Peyer's patch (tissue), 4 donors: ENCODE measurements around the gene MTF1. TPM values are rescaled to one million over a fixed set of nuclear protein-coding genes. Genes with fewer than 3 reads are reported as not detected.
A peak's percentile ranks its signal among the peaks of the same experiment; 100 is the strongest.

Experiments used
- DNase-seq, 3 donors: peaks; one replicate each; pipeline ENCODE4 v3.0.0-alpha.2; 2017 to 2019
- H3K27ac ChIP-seq, 4 donors: fragments of 200-600 bp; sonication (generic); one replicate each; pipeline ENCODE4 v1.5.1; 2016 to 2019
- H3K27me3 ChIP-seq, 2 donors: fragments of 200-600 bp; sonication (generic); one replicate each; pipeline ENCODE4 v1.5.1; 2019
- H3K36me3 ChIP-seq, 3 donors: fragments of 200-600 bp; sonication (generic); one replicate each; pipeline ENCODE4 v1.5.1; 2016 to 2019
- H3K4me1 ChIP-seq, 4 donors: fragments of 200-600 bp; sonication (generic); one replicate each; pipeline ENCODE4 v1.5.1; 2016 to 2019
- H3K4me3 ChIP-seq, 4 donors: fragments of 200-600 bp; sonication (generic); 1 replicate in 3 of 4; 2 replicates in 1 of 4; pipeline ENCODE4 v1.5.1; 2016 to 2019; ENCODE audit warnings: mild to moderate bottlenecking in 1 of 4
- H3K9me3 ChIP-seq, 4 donors: fragments of 200-600 bp; sonication (generic); one replicate each; pipeline ENCODE4 v1.5.1; 2016 to 2019; ENCODE audit warnings: mild to moderate bottlenecking in 1 of 4
- CTCF ChIP-seq, 6 experiments: fragments of 450-650 bp in 4 of 6; fragments of 200-600 bp in 2 of 6; sonication (generic) in 1 of 6; IDR thresholded peaks; one replicate each; pipeline ENCODE4 v1.5.1; 2017 to 2019; ENCODE audit warnings: antibody characterized with exemption in 6 of 6, mild to moderate bottlenecking in 3 of 6, moderate library complexity in 1 of 6
- POLR2A ChIP-seq, 2 donors: fragments of 450-650 bp; IDR thresholded peaks; one replicate each; pipeline ENCODE4 v1.5.1; 2017; ENCODE audit warnings: antibody characterized with exemption in 2 of 2, mild to moderate bottlenecking in 2 of 2, moderate library complexity in 2 of 2
- total RNA-seq, 4 donors: library from RNA; depleted of rRNA; stranded (reverse); fragments of >200 nt; gene quantifications; one replicate each; pipeline ENCODE4 v1.1.0, GENCODE V29; 2016

The MTF1 gene
- total RNA-seq, 4 donors from 2014 or later = 4.1 to 9.5 (median 8.1) TPM

DNA sequence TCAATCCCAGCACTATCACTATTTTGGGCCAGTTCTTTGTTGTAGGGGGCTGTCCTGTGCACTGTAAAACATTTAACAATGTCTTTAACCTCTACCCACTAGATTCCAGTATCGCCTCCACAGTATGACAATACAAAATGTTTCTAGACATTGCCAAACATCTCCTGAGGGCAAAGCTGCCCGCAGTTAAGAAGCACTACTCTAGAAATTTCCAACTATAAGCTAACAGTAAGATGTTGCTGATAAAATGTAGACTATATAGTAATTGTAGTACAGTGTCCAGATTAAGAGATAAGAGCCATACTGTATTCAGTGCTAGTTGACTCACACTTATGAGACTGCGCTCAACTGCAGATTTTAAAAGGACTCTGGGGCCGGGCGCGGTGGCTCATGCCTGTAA lies 5.0 kb downstream of the MTF1 start:
- H3K27ac ChIP-seq = no peak overlapping the region
- peaks cover 0 to 6% (median 0%) of the 10 kb centered on the region in 3 donors for H3K36me3 ChIP-seq
- H3K4me3 ChIP-seq = no peak overlapping the region
- no peak for TF ChIP-seq CTCF (IDR thresholded peaks at IDR 0.05)
- no peak for TF ChIP-seq POLR2A (IDR thresholded peaks at IDR 0.05)
- no peak for DNase-seq
- H3K9me3 ChIP-seq = no peaks in the 10 kb centered on the region
- peaks cover 0 to 42% (median 5%) of the 10 kb centered on the region in 4 donors for H3K4me1 ChIP-seq
- H3K27me3 ChIP-seq = no peaks in the 10 kb centered on the region

DNA sequence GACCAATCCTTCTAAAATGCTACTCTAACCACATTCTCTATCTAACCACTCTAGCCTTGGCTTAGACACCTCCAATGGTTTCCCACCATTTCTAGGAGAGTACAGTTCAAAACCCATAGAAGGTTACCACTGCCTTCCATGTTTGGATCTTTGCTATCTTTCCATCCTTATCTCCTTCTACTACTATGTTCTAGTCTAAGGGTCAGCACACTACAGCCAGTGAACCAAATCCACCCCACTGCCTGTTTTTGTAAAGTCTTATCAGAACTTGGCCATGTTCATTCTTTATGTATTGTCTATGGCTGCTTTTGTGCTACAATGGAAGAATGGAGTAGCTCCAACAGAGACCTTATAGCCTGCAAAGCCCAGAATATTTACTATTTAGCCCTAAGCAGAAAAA lies 6.2 kb downstream of the MTF1 start:
- H3K27ac ChIP-seq = no peak overlapping the region
- peaks cover 0 to 35% (median 0%) of the 10 kb centered on the region in 4 donors for H3K4me1 ChIP-seq
- no peaks in the 10 kb centered on the region for H3K9me3 ChIP-seq
- no peak for DNase-seq
- no peak overlapping the region for H3K4me3 ChIP-seq
- TF ChIP-seq POLR2A (IDR thresholded peaks at IDR 0.05) = no peak
- no peak for TF ChIP-seq CTCF (IDR thresholded peaks at IDR 0.05)
- H3K27me3 ChIP-seq = no peaks in the 10 kb centered on the region
- peaks cover 0 to 6% (median 0%) of the 10 kb centered on the region in 3 donors for H3K36me3 ChIP-seq

- Histone ChIP-seq H3K4me1 (peaks cover 0 to 36% (median 0%) of the 10 kb centered on the region in 4 donors), H3K9me3 (no peaks in the 10 kb centered on the region), H3K27me3 (no peaks in the 10 kb centered on the region), H3K4me3 (no peak overlapping the region), H3K36me3 (no peaks in the 10 kb centered on the region), H3K27ac (no peak overlapping the region)
- DNase-seq = no peak
- TF ChIP-seq CTCF (IDR thresholded peaks at IDR 0.05) (no peak), POLR2A (IDR thresholded peaks at IDR 0.05) (no peak)
Measured at GRCh38 chr1:37851782-37852210, 7.6 kb downstream of the MTF1 start.

DNA sequence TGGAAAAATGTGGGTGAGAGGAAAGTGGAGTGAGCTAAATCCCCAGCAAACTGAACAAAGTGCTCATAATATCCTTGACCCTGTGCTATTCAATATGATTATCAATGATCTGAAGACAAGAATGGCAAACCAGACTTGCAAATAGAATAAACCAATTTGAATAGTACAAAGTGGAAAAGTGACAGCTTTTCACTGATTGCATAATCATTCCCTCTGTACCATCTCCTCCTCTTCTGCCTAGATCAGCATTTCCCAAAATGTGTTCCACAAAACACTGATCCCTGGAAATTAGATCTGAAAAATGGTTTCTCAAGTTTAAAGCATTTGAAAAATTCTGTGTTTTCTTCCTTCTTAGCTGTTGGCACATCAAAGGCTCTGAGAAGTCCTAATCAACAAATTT lies 8.1 kb downstream of the MTF1 start:
- no peak for TF ChIP-seq CTCF (IDR thresholded peaks at IDR 0.05)
- TF ChIP-seq POLR2A (IDR thresholded peaks at IDR 0.05) = no peak
- no peak for DNase-seq

GRCh38 chr1:37850352-37850955 lies 8.9 kb downstream of the MTF1 start:
- TF ChIP-seq POLR2A (IDR thresholded peaks at IDR 0.05) (no peak), CTCF (IDR thresholded peaks at IDR 0.05) (no peak)
- H3K9me3 ChIP-seq = no peaks in the 10 kb centered on the region
- H3K4me1 ChIP-seq = peaks cover 0 to 37% (median 0%) of the 10 kb centered on the region in 4 donors
- peak overlapping the region in 1 of 4 donors; percentile 1 for H3K27ac ChIP-seq
- H3K27me3 ChIP-seq = no peaks in the 10 kb centered on the region
- H3K36me3 ChIP-seq = no peaks in the 10 kb centered on the region
- no peak for DNase-seq
- H3K4me3 ChIP-seq = no peak overlapping the region

More for the DNA sequence above, 8.1 kb downstream of the MTF1 start:
- Histone ChIP-seq H3K27me3 (no peaks in the 10 kb centered on the region), H3K4me1 (peaks cover 0 to 36% (median 0%) of the 10 kb centered on the region in 4 donors), H3K36me3 (no peaks in the 10 kb centered on the region), H3K4me3 (no peak overlapping the region), H3K27ac (peak overlapping the region in 1 of 4 donors; percentile 3), H3K9me3 (no peaks in the 10 kb centered on the region)
